Stimulated activated CD4-positive, alpha-beta T cell treated with anti-CD3 and anti-CD28 coated beads, TNF-alpha, amount 100 ng/mL, for 1 hour (primary cell): ENCODE results near the gene GALR3.
A peak's percentile ranks its signal among the peaks of the same experiment; 100 is the strongest.

Source experiments
- DNase-seq, 3 donors: peaks; one replicate each; pipeline ENCODE4 v3.0.0-alpha.2; 2020; ENCODE audit warnings: low read depth in 3 of 3, low spot score in 1 of 3

Gene GALR3

GRCh38 chr22:37803195-37803638, 20.0 kb upstream of the GALR3 start:
- DNase-seq, result no peak

GRCh38 chr22:37803639-37804351, 19.4 kb upstream of the GALR3 start:
- DNase-seq, result no peak

GRCh38 chr22:37804352-37804880, 18.8 kb upstream of the GALR3 start:
- no peak for DNase-seq

- DNase-seq, result peak; percentile 19 to 68 (median 24)
Measured at GRCh38 chr22:37804881-37805809, 18.0 kb upstream of the GALR3 start.

- no peak for DNase-seq
Measured at GRCh38 chr22:37805810-37806277, 17.3 kb upstream of the GALR3 start.

GRCh38 chr22:37806409-37807333, 16.5 kb upstream of the GALR3 start:
- no peak for DNase-seq

DNA sequence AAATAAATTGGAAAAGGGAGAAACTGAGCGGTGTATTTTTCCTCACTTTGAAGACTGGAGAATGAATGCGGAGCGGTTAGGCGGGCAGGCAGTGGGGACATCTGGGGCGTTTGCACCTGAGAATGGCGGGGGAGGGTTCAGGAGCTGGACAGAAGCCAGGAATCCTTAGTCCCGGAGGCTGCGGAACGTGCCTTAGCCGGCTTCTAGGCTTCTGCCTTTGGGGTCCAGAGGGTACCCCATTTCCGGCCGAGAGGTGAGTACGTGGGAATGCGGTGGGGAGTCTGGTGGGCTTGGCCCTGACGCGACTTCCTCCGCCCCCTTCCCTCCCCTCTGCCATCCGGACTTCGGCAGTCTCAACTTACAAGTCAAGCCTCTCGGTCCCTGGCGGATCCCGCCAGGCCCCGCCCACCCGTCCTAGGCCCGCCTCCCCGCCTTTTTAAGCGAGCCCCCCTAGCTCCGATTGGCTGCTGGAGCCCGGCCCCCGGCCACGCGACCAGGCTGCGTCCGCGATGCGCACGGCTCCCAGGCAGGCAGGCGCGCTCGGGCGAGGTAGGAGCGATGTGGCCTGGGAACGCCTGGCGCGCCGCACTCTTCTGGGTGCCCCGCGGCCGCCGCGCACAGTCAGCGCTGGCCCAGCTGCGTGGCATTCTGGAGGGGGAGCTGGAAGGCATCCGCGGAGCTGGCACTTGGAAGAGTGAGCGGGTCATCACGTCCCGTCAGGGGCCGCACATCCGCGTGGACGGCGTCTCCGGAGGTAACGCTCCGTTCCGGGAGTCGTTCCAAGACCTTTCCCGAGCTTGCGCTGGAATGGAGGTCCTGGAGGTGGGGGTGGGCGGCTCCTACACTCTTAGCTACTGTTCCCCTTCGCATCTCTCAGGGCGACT, 15.5 kb upstream of the GALR3 start, which contains the start of gene GCAT:
TSS of gene GCAT (plus strand) at position 525 of the 884 bp plus-strand sequence. CDS start at position 559, 34 bp downstream.
- DNase-seq, result peak; percentile 53 to 86 (median 57)

- no peak for DNase-seq
Measured at GRCh38 chr22:37808294-37808657, 14.9 kb upstream of the GALR3 start.

- DNase-seq, result no peak
Measured at GRCh38 chr22:37809672-37810333, 13.4 kb upstream of the GALR3 start.

GRCh38 chr22:37811867-37812266, 11.3 kb upstream of the GALR3 start:
- DNase-seq, result no peak

DNA sequence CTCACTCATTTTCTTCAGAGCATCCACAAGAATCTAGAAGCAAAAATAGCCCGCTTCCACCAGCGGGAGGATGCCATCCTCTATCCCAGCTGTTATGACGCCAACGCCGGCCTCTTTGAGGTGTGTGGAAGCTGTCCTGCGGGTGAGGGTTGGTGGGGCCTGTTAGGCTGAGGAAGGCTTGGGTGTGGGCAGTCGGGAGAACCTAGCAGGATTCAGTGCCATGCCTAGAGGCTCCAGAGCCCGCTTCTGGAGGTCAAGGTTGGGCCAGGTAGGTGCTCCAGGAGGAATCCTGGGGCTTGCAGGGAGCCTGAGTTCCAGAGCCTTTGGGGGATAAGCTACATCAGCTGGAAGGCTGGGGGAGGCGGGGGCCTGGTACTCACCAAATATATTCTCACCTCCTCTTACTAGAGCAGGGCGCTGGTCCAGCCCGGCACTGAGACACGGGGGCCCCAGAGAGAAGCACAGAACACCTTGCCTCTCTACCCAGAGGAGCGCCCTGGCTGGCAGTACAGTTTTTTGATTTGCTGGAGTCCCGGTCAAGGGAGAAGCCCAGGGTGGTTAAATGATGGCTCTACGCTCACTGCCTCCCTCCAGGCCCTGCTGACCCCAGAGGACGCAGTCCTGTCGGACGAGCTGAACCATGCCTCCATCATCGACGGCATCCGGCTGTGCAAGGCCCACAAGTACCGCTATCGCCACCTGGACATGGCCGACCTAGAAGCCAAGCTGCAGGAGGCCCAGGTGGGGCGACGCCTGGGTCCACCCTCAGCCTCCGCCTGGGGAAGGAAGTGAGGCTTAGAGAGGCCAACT, 10.1 kb upstream of the GALR3 start:
- DNase-seq, result no peak

DNA sequence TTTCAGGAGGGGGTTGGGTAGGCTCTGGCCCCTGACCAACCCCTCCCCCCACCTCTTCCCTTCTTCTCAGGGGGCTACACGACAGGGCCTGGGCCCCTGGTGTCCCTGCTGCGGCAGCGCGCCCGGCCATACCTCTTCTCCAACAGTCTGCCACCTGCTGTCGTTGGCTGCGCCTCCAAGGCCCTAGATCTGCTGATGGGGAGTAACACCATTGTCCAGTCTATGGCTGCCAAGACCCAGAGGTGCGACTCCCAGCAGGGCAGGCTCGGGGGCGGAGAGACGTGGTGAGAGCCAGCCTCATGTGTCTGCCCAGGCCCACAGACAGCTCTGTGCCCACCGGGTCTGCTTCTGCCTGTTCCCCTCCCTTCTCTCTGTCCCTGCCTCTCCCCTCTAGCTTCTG, 7.6 kb upstream of the GALR3 start:
- no peak for DNase-seq

- no peak for DNase-seq
Measured at GRCh38 chr22:37816543-37817180, 6.5 kb upstream of the GALR3 start.

DNA sequence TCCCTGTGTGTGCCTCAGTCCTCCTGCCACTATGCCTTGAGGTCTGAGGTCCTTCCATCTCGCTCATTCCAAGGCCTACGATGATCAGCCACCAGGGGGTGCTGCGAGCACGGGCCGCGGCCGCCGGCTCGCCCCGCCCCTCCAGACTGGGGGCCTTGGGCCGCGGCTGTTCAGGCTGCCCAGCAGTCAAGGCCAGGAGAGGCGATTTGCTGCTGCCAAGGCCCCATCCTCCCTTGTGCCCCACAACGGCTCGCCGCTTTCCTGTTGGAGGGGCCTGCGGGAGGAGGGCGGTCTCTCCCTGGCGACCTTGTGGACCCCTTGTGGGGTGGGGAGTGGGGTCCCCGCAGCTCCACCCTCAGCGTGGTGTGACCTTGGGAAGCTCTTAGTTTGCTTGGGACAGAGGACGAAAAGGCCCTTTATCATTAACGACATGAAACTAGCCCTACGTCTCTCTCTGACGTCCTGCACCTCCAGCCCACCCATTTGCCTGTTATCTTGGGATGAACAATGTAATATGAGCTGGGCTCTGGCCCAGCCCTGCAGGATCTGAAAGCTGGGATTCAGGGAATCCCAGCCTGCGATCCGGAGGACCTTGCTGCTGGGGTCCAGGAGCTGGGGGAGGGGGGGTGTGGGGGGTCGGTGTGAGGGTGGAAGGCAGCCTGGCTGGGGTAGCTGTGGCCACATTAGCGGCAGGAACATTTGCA, 5.3 kb upstream of the GALR3 start:
- peak; percentile 43 to 84 (median 66) for DNase-seq

- peak in 2 of 3 donors; percentile 18 to 50 for DNase-seq
Measured at GRCh38 chr22:37818409-37819104, 4.6 kb upstream of the GALR3 start.

DNA sequence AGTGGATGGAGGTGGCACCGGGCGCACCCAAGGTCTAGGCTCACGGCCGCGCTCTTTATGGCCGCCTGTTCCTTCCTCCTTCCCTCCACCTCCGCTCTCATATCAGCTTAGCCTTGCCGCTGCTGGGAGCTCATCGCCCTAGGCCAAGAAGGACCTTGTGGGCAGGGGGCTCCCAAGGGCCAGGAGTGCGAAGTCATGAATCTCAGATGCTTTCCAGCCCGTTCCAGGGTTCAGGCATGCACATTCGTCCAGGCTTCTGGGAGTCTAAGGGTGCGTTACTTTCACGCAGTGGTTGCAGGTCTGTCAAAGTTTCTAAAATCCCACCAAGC, 4.1 kb upstream of the GALR3 start:
- no peak for DNase-seq

- DNase-seq, result no peak
Measured at GRCh38 chr22:37820350-37820749, 2.8 kb upstream of the GALR3 start.
